Measurements from ENCODE around the gene DLK1. TPM values are rescaled to one million over a fixed set of nuclear protein-coding genes. Genes with fewer than 3 reads are reported as not detected.

The DLK1 gene
- total RNA-seq, 2 experiments from 2014 or later: not detected

DNA sequence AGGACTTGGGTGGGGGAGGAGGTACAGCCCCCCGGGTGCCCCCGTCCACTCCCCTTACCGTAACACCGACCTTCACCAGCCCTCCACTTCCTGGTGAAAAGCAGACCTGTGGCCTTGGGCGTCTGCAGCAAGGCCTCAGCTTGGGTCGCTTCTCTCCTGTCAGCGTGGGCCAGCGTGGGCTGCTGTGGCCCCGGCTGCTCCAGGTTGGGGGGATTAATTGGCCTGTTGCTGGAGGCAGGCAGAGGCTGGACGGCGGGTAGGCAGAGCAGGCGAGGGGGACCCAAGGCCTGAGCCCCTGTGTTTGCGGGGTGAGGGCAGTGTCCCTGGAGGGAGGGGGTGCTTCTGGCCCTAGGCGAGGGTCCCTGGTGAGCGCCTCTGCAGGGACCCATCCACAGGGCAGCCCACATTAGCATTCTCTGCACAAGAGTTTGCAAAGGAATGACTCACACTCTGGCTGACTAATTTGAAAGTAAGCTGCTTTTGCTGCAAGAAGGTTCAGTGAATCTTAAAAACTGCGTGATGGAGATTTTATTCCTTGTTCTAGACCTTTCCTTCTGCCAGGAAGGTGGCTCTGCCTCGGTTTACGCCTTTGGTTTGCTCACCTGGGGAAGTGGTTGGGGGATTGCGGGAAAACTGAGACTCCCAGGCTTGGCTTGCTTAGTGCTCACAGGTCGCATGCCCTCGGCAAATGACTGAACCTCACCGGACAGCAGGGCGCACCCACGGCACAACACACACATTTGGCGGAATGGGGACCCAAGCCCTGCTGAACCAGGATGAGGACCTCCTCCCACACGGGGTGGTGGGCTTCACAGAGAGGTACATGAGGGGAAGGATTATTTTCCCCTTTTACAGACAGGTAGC is 37.9 kb upstream of the DLK1 start:
- Histone ChIP-seq H4K20me1 (ENCODE audit: insufficient read depth, low read length) (no peaks in the 10 kb centered on the region), H3K4me2 (ENCODE audit: low read length) (no peak overlapping the region)

DNA sequence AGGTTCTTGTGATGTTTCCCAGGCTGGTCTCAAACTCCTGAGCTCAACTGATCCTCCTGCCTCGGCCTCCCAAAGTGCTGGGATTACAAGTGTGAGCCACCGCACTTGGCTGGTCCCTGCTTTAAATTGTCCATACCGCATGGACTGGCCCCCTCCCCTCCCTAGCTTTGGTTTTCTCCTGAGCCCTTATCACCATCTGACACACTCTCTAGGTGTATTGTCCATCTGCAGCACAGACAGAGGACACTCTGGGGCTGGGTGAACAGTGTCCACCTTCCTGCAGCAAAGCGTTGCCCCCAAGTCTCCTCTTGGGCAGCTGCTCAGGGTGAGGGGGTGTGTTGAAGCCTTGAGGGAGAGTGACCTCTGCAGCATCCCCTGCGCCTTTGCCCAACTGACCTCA is 36.0 kb upstream of the DLK1 start:
- Histone ChIP-seq H3K4me3 (ENCODE audit: low read depth, low read length, poor library complexity, severe bottlenecking) (no peak overlapping the region), H2AFZ (ENCODE audit: low read length) (no peak overlapping the region), H3K4me1 (ENCODE audit: insufficient read depth, low read length, poor library complexity, severe bottlenecking) (no peaks in the 10 kb centered on the region), H3K4me2 (ENCODE audit: low read length) (no peak overlapping the region), H3K9me2 (ENCODE audit: insufficient read depth, low read length) (no peaks in the 10 kb centered on the region), H3K27ac (ENCODE audit: low read depth, low read length, poor library complexity, severe bottlenecking) (no peak overlapping the region), H3K79me2 (ENCODE audit: insufficient read depth, low read depth, low read length) (no peaks in the 10 kb centered on the region), H3K36me3 (ENCODE audit: insufficient read depth, low read length) (no peaks in the 10 kb centered on the region), H4K20me1 (ENCODE audit: insufficient read depth, low read length) (no peaks in the 10 kb centered on the region), H3K9me3 (ENCODE audit: low read length) (no peaks in the 10 kb centered on the region)
- POLR2A ChIA-PET: no interaction called here
- BruUV-seq (replicated peaks): no TSS peak
- CTCF ChIA-PET (ENCODE audit: unreplicated experiment): no interaction called here
- TF ChIP-seq, protein P1, sequence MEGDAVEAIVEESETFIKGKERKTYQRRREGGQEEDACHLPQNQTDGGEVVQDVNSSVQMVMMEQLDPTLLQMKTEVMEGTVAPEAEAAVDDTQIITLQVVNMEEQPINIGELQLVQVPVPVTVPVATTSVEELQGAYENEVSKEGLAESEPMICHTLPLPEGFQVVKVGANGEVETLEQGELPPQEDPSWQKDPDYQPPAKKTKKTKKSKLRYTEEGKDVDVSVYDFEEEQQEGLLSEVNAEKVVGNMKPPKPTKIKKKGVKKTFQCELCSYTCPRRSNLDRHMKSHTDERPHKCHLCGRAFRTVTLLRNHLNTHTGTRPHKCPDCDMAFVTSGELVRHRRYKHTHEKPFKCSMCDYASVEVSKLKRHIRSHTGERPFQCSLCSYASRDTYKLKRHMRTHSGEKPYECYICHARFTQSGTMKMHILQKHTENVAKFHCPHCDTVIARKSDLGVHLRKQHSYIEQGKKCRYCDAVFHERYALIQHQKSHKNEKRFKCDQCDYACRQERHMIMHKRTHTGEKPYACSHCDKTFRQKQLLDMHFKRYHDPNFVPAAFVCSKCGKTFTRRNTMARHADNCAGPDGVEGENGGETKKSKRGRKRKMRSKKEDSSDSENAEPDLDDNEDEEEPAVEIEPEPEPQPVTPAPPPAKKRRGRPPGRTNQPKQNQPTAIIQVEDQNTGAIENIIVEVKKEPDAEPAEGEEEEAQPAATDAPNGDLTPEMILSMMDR (conservative IDR thresholded peaks at IDR 0.05; ENCODE audit: low read length): no peak
- no peak for TF ChIP-seq EZH2phosphoT487 (IDR thresholded peaks at IDR 0.05; ENCODE audit: borderline replicate concordance, low read depth, low read length)
- intact Hi-C loops (cut with micrococcal nuclease; ENCODE audit: unreplicated experiment): no loop called here
- no peak for DNase-seq (ENCODE audit: low spot score)

More for the DNA sequence above, 37.9 kb upstream of the DLK1 start:
- intact Hi-C loops (cut with micrococcal nuclease; ENCODE audit: unreplicated experiment): no loop called here
- no peaks in the 10 kb centered on the region for H3K9me3 ChIP-seq (ENCODE audit: low read length)
- DNase-seq (ENCODE audit: low spot score): no peak
- H3K4me1 ChIP-seq (ENCODE audit: insufficient read depth, low read length, poor library complexity, severe bottlenecking): no peaks in the 10 kb centered on the region
- ChIA-PET CTCF (ENCODE audit: unreplicated experiment) (interaction anchor here (0.7 kb wide), 1 partner anchor 187 kb away, joined by 4 read pairs; no protein-coding TSS in a partner anchor), POLR2A (no interaction called here)
- no peaks in the 10 kb centered on the region for H3K36me3 ChIP-seq (ENCODE audit: insufficient read depth, low read length)
- no peak overlapping the region for H2AFZ ChIP-seq (ENCODE audit: low read length)
- no peak overlapping the region for H3K27ac ChIP-seq (ENCODE audit: low read depth, low read length, poor library complexity, severe bottlenecking)
- no TSS peak for BruUV-seq (replicated peaks)
- no peaks in the 10 kb centered on the region for H3K9me2 ChIP-seq (ENCODE audit: insufficient read depth, low read length)
- TF ChIP-seq EZH2phosphoT487 (IDR thresholded peaks at IDR 0.05; ENCODE audit: borderline replicate concordance, low read depth, low read length): no peak
- TF ChIP-seq, protein P1 (conservative IDR thresholded peaks at IDR 0.05; ENCODE audit: low read length): no peak
- no peaks in the 10 kb centered on the region for H3K79me2 ChIP-seq (ENCODE audit: insufficient read depth, low read depth, low read length)
- no peak overlapping the region for H3K4me3 ChIP-seq (ENCODE audit: low read depth, low read length, poor library complexity, severe bottlenecking)

DNA sequence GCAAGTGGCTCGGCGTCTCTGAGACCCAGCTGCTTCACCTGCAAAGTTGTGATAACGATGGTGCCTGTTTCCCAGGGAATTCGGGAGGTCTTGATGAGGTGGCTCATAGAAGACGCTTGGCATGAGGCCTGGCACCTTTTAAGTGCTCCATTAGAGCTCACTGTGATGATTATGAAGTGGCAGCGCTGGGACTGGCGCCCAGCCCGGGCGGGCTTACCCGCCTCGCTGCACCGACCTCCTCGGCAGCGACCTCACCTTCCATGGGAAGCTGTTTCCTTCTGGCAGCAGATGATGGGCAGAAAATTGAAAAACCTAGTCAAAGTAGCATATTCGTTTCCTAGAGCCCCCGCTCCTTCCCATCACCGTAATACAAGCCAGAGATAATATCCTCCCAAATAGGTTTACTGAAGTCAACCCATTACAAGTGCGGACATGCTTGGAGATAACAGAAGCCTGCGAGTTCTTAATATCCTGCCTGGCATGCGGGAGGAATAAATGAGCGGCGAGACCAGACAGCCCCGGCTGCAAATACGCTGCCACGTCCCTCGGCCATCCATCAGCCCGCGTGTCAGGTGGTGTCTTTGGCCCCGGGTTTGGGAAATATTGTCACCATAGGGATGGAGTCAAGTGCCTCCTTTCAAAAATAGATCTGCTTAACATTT is 35.2 kb upstream of the DLK1 start:
- no peaks in the 10 kb centered on the region for H3K9me3 ChIP-seq (ENCODE audit: low read length)
- no peak overlapping the region for H3K4me2 ChIP-seq (ENCODE audit: low read length)
- H3K36me3 ChIP-seq (ENCODE audit: insufficient read depth, low read length): no peaks in the 10 kb centered on the region
- TF ChIP-seq EZH2phosphoT487 (IDR thresholded peaks at IDR 0.05; ENCODE audit: borderline replicate concordance, low read depth, low read length): no peak
- TF ChIP-seq, protein P1 (conservative IDR thresholded peaks at IDR 0.05; ENCODE audit: low read length): no peak
- no TSS peak for BruUV-seq (replicated peaks)
- CTCF ChIA-PET (ENCODE audit: unreplicated experiment): no interaction called here
- intact Hi-C loops (cut with micrococcal nuclease; ENCODE audit: unreplicated experiment): no loop called here
- no peak for DNase-seq (ENCODE audit: low spot score)
- no peaks in the 10 kb centered on the region for H3K79me2 ChIP-seq (ENCODE audit: insufficient read depth, low read depth, low read length)
- H3K4me1 ChIP-seq (ENCODE audit: insufficient read depth, low read length, poor library complexity, severe bottlenecking): no peaks in the 10 kb centered on the region
- H2AFZ ChIP-seq (ENCODE audit: low read length): no peak overlapping the region
- no peaks in the 10 kb centered on the region for H4K20me1 ChIP-seq (ENCODE audit: insufficient read depth, low read length)
- H3K9me2 ChIP-seq (ENCODE audit: insufficient read depth, low read length): no peaks in the 10 kb centered on the region
- H3K4me3 ChIP-seq (ENCODE audit: low read depth, low read length, poor library complexity, severe bottlenecking): no peak overlapping the region
- H3K27ac ChIP-seq (ENCODE audit: low read depth, low read length, poor library complexity, severe bottlenecking): no peak overlapping the region
- POLR2A ChIA-PET: no interaction called here

Data from OCI-LY7 (cell line).